GM19455 (cell line): ENCODE measurements around the gene ATG4C.

Experiments
- ATAC-seq: cut with Tn5 transposase; IDR thresholded peaks from one replicate; pipeline ENCODE4 v1.9.1; 2021; ENCODE audit not compliant: unreplicated experiment

Gene ATG4C

GRCh38 chr1:62836856-62837540 is 53.1 kb downstream of the ATG4C start:
- no peak for ATAC-seq

GRCh38 chr1:62840555-62840954 is 56.6 kb downstream of the ATG4C start:
- ATAC-seq, result no peak

GRCh38 chr1:62841587-62842169 is 57.7 kb downstream of the ATG4C start:
- ATAC-seq, result peak; percentile 87

GRCh38 chr1:62844030-62844429 is 60.1 kb downstream of the ATG4C start:
- no peak for ATAC-seq

GRCh38 chr1:62849031-62849430 is 65.1 kb downstream of the ATG4C start:
- ATAC-seq, result no peak

- ATAC-seq, result no peak
Observed at GRCh38 chr1:62852253-62852652, 68.3 kb downstream of the ATG4C start.

- no peak for ATAC-seq
Observed at GRCh38 chr1:62856960-62857359, 73.0 kb downstream of the ATG4C start.

- ATAC-seq, result no peak
Observed at GRCh38 chr1:62869217-62869754, 85.4 kb downstream of the ATG4C start.

GRCh38 chr1:62870148-62870547 is 86.2 kb downstream of the ATG4C start:
- ATAC-seq, result no peak

GRCh38 chr1:62875676-62876075 is 91.7 kb downstream of the ATG4C start:
- no peak for ATAC-seq

- no peak for ATAC-seq
Observed at GRCh38 chr1:62876535-62876934, 92.6 kb downstream of the ATG4C start.

- ATAC-seq, result no peak
Observed at GRCh38 chr1:62877579-62877978, 93.6 kb downstream of the ATG4C start.

- ATAC-seq, result no peak
Observed at GRCh38 chr1:62879962-62880361, 96.0 kb downstream of the ATG4C start.

- no peak for ATAC-seq
Observed at GRCh38 chr1:62882201-62883104, 98.5 kb downstream of the ATG4C start.

- no peak for ATAC-seq
Observed at GRCh38 chr1:62884156-62884740, 100.3 kb downstream of the ATG4C start.

- no peak for ATAC-seq
Observed at GRCh38 chr1:62887799-62888507, 104.0 kb downstream of the ATG4C start.

GRCh38 chr1:62891956-62892562 is 108.1 kb downstream of the ATG4C start:
- ATAC-seq, result no peak

GRCh38 chr1:62897788-62898187 is 113.9 kb downstream of the ATG4C start:
- ATAC-seq, result no peak

GRCh38 chr1:62900566-62900965 is 116.6 kb downstream of the ATG4C start:
- ATAC-seq, result no peak

- ATAC-seq, result no peak
Observed at GRCh38 chr1:62901650-62902049, 117.7 kb downstream of the ATG4C start.
